B cell (primary cell): ENCODE results near the gene SLC18B1. TPM values are rescaled to one million over a fixed set of nuclear protein-coding genes. Genes with fewer than 3 reads are reported as not detected.

Source experiments
- ATAC-seq: fragments of 200-7000 bp; cut with Tn5 transposase; one replicate; pipeline ENCODE4 v1.10.0; 2021; ENCODE audit warnings: low read depth, mild to moderate bottlenecking, moderate number of reproducible peaks, moderate library complexity
- CTCF ChIA-PET: fragments of 350-600 bp; sonication (Branson Sonifier 250); formaldehyde crosslinking; loops from one replicate; lab custom pipeline; 2021; ENCODE audit warnings: antibody characterized with exemption, inconsistent platforms; lab: Charles Lee
- POLR2A ChIA-PET: fragments of 350-600 bp; sonication (Branson Sonifier 250); formaldehyde crosslinking; loops from one replicate; lab custom pipeline; 2021; ENCODE audit warnings: antibody characterized with exemption; lab: Charles Lee
- DNase-seq: peaks from one replicate; pipeline ENCODE4 v3.0.0; 2013
- H2AFZ ChIP-seq: 2 replicates; pipeline ENCODE4 v1.6.1; 2012; ENCODE audit warnings: mild to moderate bottlenecking, low read depth, low read length; ENCODE audit not compliant: insufficient read depth, poor library complexity, severe bottlenecking
- H3K27ac ChIP-seq, 2 donors: 1 replicate in 1 of 2; 2 replicates in 1 of 2; pipeline ENCODE4 v1.5.1; 2012 to 2013; ENCODE audit warnings: low read length in 2 of 2, mild to moderate bottlenecking in 2 of 2, moderate library complexity in 1 of 2
- H3K27me3 ChIP-seq, 4 experiments: fragments of 200-600 bp in 1 of 4; sonication (generic) in 1 of 4; replicated peaks in 1 of 4; 1 replicate in 2 of 4; 2 replicates in 2 of 4; pipeline versions ENCODE4 v1.6.1 to v1.7.0; 2013 to 2016; ENCODE audit warnings: low read length in 3 of 4, mild to moderate bottlenecking in 2 of 4, mixed read lengths in 1 of 4, moderate library complexity in 1 of 4; ENCODE audit not compliant: insufficient read depth in 4 of 4, control insufficient read depth in 3 of 4; ENCODE audit errors: control extremely low read depth in 1 of 4
- H3K36me3 ChIP-seq, 2 experiments: replicated peaks in 1 of 2; 1 replicate in 1 of 2; 2 replicates in 1 of 2; pipeline versions ENCODE4 v1.6.1 to v1.7.1; 2013; ENCODE audit warnings: low read length in 1 of 2; ENCODE audit not compliant: insufficient read depth in 2 of 2, control insufficient read depth in 1 of 2; ENCODE audit errors: control extremely low read depth in 1 of 2, extremely low read depth in 1 of 2
- H3K4me1 ChIP-seq, 2 donors: fragments of 200-600 bp in 1 of 2; sonication (generic) in 1 of 2; 1 replicate in 1 of 2; 2 replicates in 1 of 2; pipeline versions ENCODE4 v1.5.1 to v1.6.1; 2013 to 2017; ENCODE audit warnings: low read length in 2 of 2; ENCODE audit not compliant: control insufficient read depth in 2 of 2, insufficient read depth in 2 of 2
- H3K4me2 ChIP-seq: replicated peaks from 2 replicates; pipeline ENCODE3; 2012; ENCODE audit warnings: mild to moderate bottlenecking, low read depth, low read length; ENCODE audit not compliant: poor library complexity, severe bottlenecking
- H3K4me3 ChIP-seq, 5 experiments: fragments of 200-600 bp in 1 of 5; sonication (generic) in 1 of 5; 1 replicate in 3 of 5; 2 replicates in 2 of 5; pipeline versions ENCODE4 v1.5.1 to v1.7.0; 2011 to 2016; ENCODE audit warnings: low read length in 4 of 5, mild to moderate bottlenecking in 4 of 5, low read depth in 2 of 5, control low read depth in 1 of 5, moderate library complexity in 1 of 5; ENCODE audit not compliant: insufficient read depth in 1 of 5; ENCODE audit errors: control extremely low read depth in 1 of 5, extremely low read depth in 1 of 5
- H3K79me2 ChIP-seq: fragments of 200-600 bp; sonication (generic); one replicate; pipeline ENCODE4 v1.6.0; 2016; ENCODE audit warnings: low read length; ENCODE audit not compliant: control insufficient read depth, insufficient read depth
- H3K9ac ChIP-seq: fragments of 200-600 bp; sonication (generic); 2 replicates; pipeline ENCODE4 v1.6.1; 2017; ENCODE audit warnings: mild to moderate bottlenecking, low read length, moderate library complexity
- H3K9me3 ChIP-seq, 3 donors: one replicate each; pipeline versions ENCODE4 v1.6.1 to v1.7.1; 2013; ENCODE audit warnings: low read length in 2 of 3; ENCODE audit not compliant: control insufficient read depth in 2 of 3, insufficient read depth in 1 of 3; ENCODE audit errors: control extremely low read depth in 1 of 3
- H4K20me1 ChIP-seq: 2 replicates; pipeline ENCODE4 v1.6.0; 2012; ENCODE audit warnings: mild to moderate bottlenecking, low read length; ENCODE audit not compliant: insufficient read depth, control insufficient read depth, poor library complexity, severe bottlenecking
- H3K27ac Mint-ChIP-seq: one replicate; pipeline ENCODE4 v1.8.0; 2021; ENCODE audit warnings: mixed read lengths
- H3K27me3 Mint-ChIP-seq: one replicate; pipeline ENCODE4 v1.8.0; 2021; ENCODE audit warnings: mixed read lengths
- H3K4me1 Mint-ChIP-seq: one replicate; pipeline ENCODE4 v1.8.0; 2021; ENCODE audit warnings: mixed read lengths
- H3K4me3 Mint-ChIP-seq: one replicate; pipeline ENCODE4 v1.8.0; 2021; ENCODE audit warnings: mixed read lengths
- H3K9me3 Mint-ChIP-seq: one replicate; pipeline ENCODE4 v1.8.0; 2022; ENCODE audit warnings: mixed read lengths; ENCODE audit not compliant: insufficient read depth
- CTCF ChIP-seq: fragments of 200-600 bp; IDR thresholded peaks from one replicate; pipeline ENCODE4 v1.8.0; 2022; ENCODE audit warnings: antibody characterized with exemption, mild to moderate bottlenecking
- EZH2 ChIP-seq: IDR thresholded peaks from 2 replicates; pipeline ENCODE4 v1.6.1; 2012; ENCODE audit warnings: borderline replicate concordance, low read depth, mild to moderate bottlenecking, moderate library complexity, low read length; ENCODE audit not compliant: insufficient read depth, poor library complexity, severe bottlenecking
- WGBS: methylation state at CpG from one replicate; pipeline ENCODE4 v1.1.5; 2013; ENCODE audit warnings: missing lambda C conversion rate; ENCODE audit not compliant: insufficient coverage; 5-methylcytosine and 5-hydroxymethylcytosine counted together
- intact Hi-C: fragments of 100-400 bp; cut with micrococcal nuclease; formaldehyde crosslinking; loops from one replicate; pipeline ENCODE4 v1.10.0; 2022
- polyA minus RNA-seq: library from RNA; depleted of rRNA, polyadenylated mRNA; stranded (reverse); fragments of >200 nt; gene quantifications from 2 replicates; pipeline ENCODE4 v1.2.3, GENCODE V29; 2012
- polyA plus RNA-seq: library from polyadenylated mRNA; depleted of rRNA; stranded (reverse); fragments of >200 nt; gene quantifications from 2 replicates; pipeline ENCODE4 v1.2.3, GENCODE V29; 2012
- total RNA-seq, 2 donors: library from RNA; stranded (reverse); fragments of 120-200 nt in 1 of 2; gene quantifications; 1 replicate in 1 of 2; 2 replicates in 1 of 2; pipeline versions ENCODE4 v1.2.3 to v1.2.4, GENCODE V29; 2013 to 2022

Gene SLC18B1
- 21.4 and 22.8 TPM in 2 replicates for total RNA-seq
- 25.8 TPM for total RNA-seq (2013)
- 9.6 and 25.5 TPM in 2 replicates for polyA plus RNA-seq
- polyA minus RNA-seq, result 4.4 and 5.9 TPM in 2 replicates

GRCh38 chr6:132797951-132798868 is at the start of gene SLC18B1:
Gene SLC18B1 (minus strand): TSS chr6:132798637. CDS start chr6:132798456, 181 bp downstream.
- H3K27me3 Mint-ChIP-seq, result no peaks in the 10 kb centered on the region
- Histone ChIP-seq H3K27me3 (no peaks in the 10 kb centered on the region), H2AFZ (peak within 1 kb of the TSS; percentile 93), H3K79me2 (peaks cover 6% of the 10 kb centered on the region), H3K4me2 (peak within 1 kb of the TSS; percentile 86), H3K9me3 (no peaks in the 10 kb centered on the region), H4K20me1 (no peaks in the 10 kb centered on the region), H3K9ac (no peak within 1 kb of the TSS), H3K4me1 (peaks cover 5 to 8% of the 10 kb centered on the region in 2 donors), H3K27ac (peak within 1 kb of the TSS in 1 of 2 donors; percentile 87), H3K4me3 (peak within 1 kb of the TSS in 4 of 5 experiments; percentile 79 to 91 (median 86)), H3K36me3 (peaks cover 0 to 11% of the 10 kb centered on the region in 2 experiments)
- intact Hi-C loops, result loop anchor here (1.0 to 5.0 kb wide), 4 partner anchors 16 to 1155 kb away; partner anchors contain the start of genes RPS12, STX7 and TBPL1
- peak; percentile 69 for DNase-seq
- no peak for TF ChIP-seq CTCF
- TF ChIP-seq EZH2, result no peak
- peak; percentile 57 for ATAC-seq
- H3K4me1 Mint-ChIP-seq, result peaks cover 18% of the 10 kb centered on the region
- peak within 1 kb of the TSS; percentile 96 for H3K4me3 Mint-ChIP-seq
- no peak within 1 kb of the TSS for H3K27ac Mint-ChIP-seq
- under 1% methylated on average over 31 of the region's 41 CpGs for WGBS
- CTCF ChIA-PET, result interaction anchor here (0.6 to 4.4 kb wide), 20 partner anchors 11 to 867 kb away, joined by 3 to 50 read pairs (median 6); partner anchors contain the start of genes RPS12, STX7 and TAAR9
- no peaks in the 10 kb centered on the region for H3K9me3 Mint-ChIP-seq
- POLR2A ChIA-PET, result interaction anchor here (0.5 to 3.9 kb wide), 7 partner anchors 16 to 286 kb away, joined by 3 to 70 read pairs (median 7); partner anchors contain the start of genes RPS12 and STX7
